ENCODE results near the gene HSPA12A. TPM values are rescaled to one million over a fixed set of nuclear protein-coding genes. Genes with fewer than 3 reads are reported as not detected.

Gene HSPA12A
- total RNA-seq, 1 donor from 2014 or later = 7.4 TPM

DNA sequence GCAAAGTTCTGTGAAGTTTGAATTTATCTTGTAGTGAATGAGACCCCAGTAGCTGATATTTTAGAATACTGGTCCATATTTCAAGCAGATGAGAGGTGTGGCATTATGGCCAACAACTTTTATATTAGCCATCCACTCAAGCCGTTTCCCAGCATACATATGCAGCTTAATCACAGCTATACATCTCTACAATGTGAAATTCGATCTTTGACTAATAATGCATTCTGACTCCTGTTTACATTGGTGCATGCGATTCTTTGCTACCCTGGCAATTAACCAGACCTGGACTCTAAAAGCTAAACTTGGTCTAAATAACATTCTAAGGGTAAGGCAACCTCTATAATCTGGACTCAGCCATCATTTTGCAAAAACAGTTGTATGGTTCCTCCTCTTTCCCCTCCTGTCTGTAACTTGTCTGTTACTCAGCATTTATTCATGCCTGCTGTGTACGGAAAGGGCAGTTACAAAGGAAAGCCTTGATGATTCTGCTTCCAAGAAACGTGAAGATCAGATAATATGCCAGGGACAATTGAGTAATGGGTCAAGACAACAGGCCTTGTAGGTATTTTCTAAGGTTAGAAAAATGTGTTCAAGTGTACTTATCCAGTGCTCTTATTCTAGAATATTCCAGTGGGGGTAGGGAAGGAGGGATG lies 71.0 kb downstream of the HSPA12A start:
- Histone ChIP-seq H3K4me3 (no peak overlapping the region), H3K4me1 (no peaks in the 10 kb centered on the region), H3K27me3 (peaks cover 9% of the 10 kb centered on the region), H3K27ac (no peak overlapping the region), H3K36me3 (no peaks in the 10 kb centered on the region), H3K9me3 (no peaks in the 10 kb centered on the region)
- TF ChIP-seq, protein P1, sequence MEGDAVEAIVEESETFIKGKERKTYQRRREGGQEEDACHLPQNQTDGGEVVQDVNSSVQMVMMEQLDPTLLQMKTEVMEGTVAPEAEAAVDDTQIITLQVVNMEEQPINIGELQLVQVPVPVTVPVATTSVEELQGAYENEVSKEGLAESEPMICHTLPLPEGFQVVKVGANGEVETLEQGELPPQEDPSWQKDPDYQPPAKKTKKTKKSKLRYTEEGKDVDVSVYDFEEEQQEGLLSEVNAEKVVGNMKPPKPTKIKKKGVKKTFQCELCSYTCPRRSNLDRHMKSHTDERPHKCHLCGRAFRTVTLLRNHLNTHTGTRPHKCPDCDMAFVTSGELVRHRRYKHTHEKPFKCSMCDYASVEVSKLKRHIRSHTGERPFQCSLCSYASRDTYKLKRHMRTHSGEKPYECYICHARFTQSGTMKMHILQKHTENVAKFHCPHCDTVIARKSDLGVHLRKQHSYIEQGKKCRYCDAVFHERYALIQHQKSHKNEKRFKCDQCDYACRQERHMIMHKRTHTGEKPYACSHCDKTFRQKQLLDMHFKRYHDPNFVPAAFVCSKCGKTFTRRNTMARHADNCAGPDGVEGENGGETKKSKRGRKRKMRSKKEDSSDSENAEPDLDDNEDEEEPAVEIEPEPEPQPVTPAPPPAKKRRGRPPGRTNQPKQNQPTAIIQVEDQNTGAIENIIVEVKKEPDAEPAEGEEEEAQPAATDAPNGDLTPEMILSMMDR (IDR thresholded peaks at IDR 0.05) = no peak
- ATAC-seq (no peak), DNase-seq (no peak)
- intact Hi-C loops (cut with DNase I) = no loop called here

DNA sequence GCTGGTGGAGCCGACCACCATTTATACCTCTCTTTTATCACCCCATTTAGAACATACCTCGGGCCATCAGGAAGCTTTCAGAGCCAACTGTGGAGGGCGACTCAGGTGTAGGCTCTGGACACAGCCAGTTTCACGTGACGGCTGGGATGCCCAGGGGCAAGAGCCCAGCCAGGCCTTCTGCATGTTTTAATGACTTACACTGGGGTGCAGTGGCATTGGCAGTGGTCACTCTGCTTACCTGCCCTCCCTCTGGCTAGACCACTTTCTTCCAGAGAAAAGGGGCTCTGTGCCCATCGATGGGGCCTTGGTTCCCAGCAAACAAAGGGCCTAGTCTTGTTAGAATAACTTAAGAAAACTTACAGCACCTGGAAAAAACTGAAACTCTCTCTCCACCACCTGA lies 71.7 kb downstream of the HSPA12A start:
- no peak overlapping the region for H3K4me3 ChIP-seq
- H3K9me3 ChIP-seq = no peaks in the 10 kb centered on the region
- H3K4me1 ChIP-seq = no peaks in the 10 kb centered on the region
- no peak for DNase-seq
- no peak for ATAC-seq
- peaks cover 9% of the 10 kb centered on the region for H3K27me3 ChIP-seq
- TF ChIP-seq, protein P1 (IDR thresholded peaks at IDR 0.05) = no peak
- H3K27ac ChIP-seq = no peak overlapping the region
- no peaks in the 10 kb centered on the region for H3K36me3 ChIP-seq
- intact Hi-C loops (cut with DNase I) = no loop called here

DNA sequence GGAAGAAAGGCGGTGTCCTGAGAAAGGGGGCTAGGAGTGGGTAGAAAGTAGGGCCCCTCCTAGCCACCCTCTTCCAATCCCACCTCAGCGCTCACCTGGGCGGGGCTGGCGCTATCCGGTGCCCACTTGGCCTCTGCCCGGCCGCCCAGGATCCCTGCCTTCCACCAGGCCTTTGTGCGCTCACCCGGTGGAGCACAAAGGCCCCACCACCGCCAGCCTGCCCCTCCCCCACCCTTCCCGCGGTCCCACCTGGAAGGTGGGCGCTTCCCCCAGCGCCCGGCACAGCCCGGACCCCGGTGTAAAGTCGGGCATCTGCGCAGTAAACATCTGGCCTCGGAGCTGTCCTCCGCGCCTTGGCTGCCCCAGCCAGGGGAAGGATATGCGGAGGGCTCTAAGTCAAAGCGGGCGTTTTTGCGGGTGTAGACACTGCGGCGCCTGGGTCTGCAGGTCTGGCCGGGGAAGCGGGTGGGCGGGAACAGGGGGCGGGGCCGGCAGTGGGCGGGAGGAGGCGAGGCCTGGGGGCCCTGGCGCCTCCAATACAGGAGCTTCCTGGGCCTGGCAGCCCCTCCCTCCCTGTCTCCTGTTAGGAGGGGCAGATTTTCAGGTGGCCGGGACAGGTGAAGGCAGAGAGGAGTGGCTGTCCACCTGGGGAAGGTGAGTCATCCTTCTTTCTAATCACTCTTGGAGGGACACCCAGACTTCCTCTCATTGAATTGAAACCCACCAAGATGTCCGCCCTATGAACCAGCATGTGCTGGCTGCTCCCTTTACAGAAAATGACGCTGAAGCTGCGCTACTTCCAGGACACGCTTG lies 72.3 kb downstream of the HSPA12A start:
- intact Hi-C loops (cut with DNase I) = no loop called here
- Histone ChIP-seq H3K4me3 (no peak overlapping the region), H3K4me1 (no peaks in the 10 kb centered on the region), H3K36me3 (no peaks in the 10 kb centered on the region), H3K9me3 (no peaks in the 10 kb centered on the region), H3K27me3 (peaks cover 9% of the 10 kb centered on the region), H3K27ac (no peak overlapping the region)
- TF ChIP-seq, protein P1 (IDR thresholded peaks at IDR 0.05) = no peak
- ATAC-seq = peak; percentile 59
- DNase-seq = no peak

DNA sequence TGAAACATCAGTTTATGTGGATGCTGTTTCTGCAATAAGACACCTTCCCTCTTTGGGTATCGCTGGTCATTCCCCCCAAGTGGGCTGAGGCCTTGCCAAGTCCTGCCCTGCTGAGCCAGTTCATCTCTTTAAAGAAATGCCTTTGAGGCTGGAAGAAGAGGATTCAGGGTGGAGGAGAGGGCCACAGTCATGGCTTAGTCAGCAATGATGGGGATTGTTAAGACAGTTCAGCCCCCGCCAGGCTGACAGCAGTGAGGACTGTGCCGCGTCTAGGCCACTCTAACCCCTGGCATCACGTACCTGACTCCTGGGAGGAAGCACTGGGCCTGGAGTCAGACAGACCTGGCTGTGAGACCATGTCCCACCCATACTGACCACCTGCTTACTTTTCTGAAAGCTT lies 73.3 kb downstream of the HSPA12A start:
- Histone ChIP-seq H3K9me3 (no peaks in the 10 kb centered on the region), H3K27ac (no peak overlapping the region), H3K4me1 (no peaks in the 10 kb centered on the region), H3K27me3 (peaks cover 9% of the 10 kb centered on the region), H3K4me3 (no peak overlapping the region), H3K36me3 (no peaks in the 10 kb centered on the region)
- intact Hi-C loops (cut with DNase I) = no loop called here
- ATAC-seq = no peak
- TF ChIP-seq, protein P1 (IDR thresholded peaks at IDR 0.05) = no peak
- DNase-seq = no peak

DNA sequence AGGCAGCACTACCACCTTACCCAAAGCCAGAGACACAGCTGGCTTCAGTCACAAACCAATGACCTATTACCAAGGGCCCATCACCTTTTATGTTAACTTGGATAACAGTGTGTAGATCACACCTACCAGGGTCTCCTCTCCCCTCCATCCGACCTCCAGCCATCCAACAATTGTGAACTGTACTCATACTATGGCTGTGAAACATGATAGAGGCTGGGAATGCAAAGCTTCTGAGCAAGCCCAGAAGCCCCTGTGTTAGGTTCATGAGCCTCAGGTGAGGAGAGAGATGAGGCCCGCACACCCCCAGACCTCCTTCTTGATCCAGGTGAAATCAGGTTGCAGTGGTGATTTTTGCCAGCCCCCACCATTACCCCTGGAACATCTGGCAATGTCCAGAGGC lies 73.9 kb downstream of the HSPA12A start:
- DNase-seq = no peak
- Histone ChIP-seq H3K4me3 (no peak overlapping the region), H3K27me3 (peaks cover 9% of the 10 kb centered on the region), H3K4me1 (no peaks in the 10 kb centered on the region), H3K36me3 (no peaks in the 10 kb centered on the region), H3K9me3 (no peaks in the 10 kb centered on the region), H3K27ac (no peak overlapping the region)
- TF ChIP-seq, protein P1 (IDR thresholded peaks at IDR 0.05) = no peak
- intact Hi-C loops (cut with DNase I) = no loop called here
- ATAC-seq = no peak

All from upper lobe of right lung (tissue), 1 donor.